Adrenal gland (tissue), 5 donors: ENCODE measurements around the gene BHLHA9.

ENCODE experiments used
- POLR2A ChIP-seq, 2 donors: fragments of 450-650 bp; IDR thresholded peaks; one replicate each; pipeline ENCODE4 v1.6.1; 2017; ENCODE audit warnings: antibody characterized with exemption in 2 of 2, mild to moderate bottlenecking in 2 of 2, moderate library complexity in 1 of 2
- TF ChIP-seq, protein P1 (sequence below), 6 experiments: fragments of 450-650 bp in 4 of 6; fragments of 200-600 bp in 2 of 6; sonication (generic) in 1 of 6; IDR thresholded peaks; 1 replicate in 5 of 6; 2 replicates in 1 of 6; pipeline versions ENCODE4 v1.5.1 to v1.8.0; 2016 to 2021; ENCODE audit warnings: antibody characterized with exemption in 6 of 6, mild to moderate bottlenecking in 2 of 6, moderate library complexity in 1 of 6
- donor health status: DM: no; HTN: no; CAD: no.

DNA sequence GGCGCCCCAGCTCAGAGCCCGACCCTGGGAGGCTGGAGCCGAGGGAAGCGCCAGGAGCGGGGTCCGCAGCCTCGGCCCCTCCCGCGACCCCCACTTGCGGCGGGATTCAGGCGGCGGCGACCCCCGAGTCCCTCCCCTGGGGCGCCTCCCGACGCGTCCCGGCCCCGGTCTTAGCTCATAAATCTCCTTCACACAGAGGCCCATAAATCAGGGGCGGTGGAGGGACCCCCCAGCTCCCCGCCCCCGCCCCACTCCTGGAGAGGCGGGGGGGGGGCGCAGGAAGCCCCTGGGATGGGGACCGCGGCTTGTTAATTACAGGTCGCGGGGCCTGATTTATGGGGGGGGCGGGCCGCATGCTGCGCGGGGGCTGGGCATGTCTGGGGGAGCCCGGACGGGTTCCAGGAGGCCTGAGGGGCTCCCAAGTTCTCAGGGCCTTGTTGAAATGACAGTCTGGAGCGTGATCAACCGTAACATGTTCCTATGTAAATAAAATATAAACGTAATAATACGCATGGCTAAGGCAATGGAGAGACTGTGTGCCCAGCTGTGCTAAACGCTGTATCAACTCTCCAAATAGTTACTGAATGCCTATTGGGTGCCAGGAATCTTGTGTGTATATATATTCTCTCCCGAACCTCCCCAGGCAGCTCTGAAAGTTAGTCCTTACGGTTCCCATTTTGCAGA is 10.0 kb upstream of the BHLHA9 start:
- TF ChIP-seq, protein P1, sequence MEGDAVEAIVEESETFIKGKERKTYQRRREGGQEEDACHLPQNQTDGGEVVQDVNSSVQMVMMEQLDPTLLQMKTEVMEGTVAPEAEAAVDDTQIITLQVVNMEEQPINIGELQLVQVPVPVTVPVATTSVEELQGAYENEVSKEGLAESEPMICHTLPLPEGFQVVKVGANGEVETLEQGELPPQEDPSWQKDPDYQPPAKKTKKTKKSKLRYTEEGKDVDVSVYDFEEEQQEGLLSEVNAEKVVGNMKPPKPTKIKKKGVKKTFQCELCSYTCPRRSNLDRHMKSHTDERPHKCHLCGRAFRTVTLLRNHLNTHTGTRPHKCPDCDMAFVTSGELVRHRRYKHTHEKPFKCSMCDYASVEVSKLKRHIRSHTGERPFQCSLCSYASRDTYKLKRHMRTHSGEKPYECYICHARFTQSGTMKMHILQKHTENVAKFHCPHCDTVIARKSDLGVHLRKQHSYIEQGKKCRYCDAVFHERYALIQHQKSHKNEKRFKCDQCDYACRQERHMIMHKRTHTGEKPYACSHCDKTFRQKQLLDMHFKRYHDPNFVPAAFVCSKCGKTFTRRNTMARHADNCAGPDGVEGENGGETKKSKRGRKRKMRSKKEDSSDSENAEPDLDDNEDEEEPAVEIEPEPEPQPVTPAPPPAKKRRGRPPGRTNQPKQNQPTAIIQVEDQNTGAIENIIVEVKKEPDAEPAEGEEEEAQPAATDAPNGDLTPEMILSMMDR (IDR thresholded peaks at IDR 0.05): no peak
- TF ChIP-seq POLR2A (IDR thresholded peaks at IDR 0.05): no peak
